ENCODE data around the gene STXBP1.

DNA sequence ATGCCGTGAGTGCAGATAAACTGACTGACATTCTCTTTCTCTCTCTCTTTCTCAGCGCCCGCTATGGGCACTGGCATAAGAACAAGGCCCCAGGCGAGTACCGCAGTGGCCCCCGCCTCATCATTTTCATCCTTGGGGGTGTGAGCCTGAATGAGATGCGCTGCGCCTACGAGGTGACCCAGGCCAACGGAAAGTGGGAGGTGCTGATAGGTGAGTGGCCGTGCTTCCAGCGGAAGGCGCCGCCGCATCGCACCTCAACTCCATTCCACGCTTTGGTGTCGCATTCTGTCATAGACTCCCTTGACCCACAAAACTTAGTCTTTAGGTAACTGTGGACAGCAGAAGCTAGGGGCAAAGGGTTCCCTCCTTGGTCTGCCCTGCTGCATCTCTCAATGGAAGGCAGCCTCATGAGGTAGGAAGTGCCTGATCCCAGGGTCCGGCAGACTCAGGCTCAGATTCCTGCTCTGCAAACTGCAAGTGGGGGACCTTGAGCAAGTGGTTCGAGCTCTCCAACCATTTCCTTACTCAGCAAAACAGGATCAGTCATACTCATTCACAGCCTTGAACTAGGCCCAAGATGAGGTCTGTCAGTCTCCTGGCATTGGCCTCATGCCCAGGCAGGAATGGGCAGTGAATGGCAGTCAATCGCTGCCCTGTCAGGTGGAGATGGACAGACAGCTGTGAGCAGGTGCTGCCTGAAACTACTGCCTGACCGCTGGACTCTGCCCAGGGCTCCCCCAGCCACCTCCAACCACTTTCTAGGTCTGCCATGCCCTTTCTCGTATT is 70.5 kb downstream of the STXBP1 start:
- TF ChIP-seq, protein P1, sequence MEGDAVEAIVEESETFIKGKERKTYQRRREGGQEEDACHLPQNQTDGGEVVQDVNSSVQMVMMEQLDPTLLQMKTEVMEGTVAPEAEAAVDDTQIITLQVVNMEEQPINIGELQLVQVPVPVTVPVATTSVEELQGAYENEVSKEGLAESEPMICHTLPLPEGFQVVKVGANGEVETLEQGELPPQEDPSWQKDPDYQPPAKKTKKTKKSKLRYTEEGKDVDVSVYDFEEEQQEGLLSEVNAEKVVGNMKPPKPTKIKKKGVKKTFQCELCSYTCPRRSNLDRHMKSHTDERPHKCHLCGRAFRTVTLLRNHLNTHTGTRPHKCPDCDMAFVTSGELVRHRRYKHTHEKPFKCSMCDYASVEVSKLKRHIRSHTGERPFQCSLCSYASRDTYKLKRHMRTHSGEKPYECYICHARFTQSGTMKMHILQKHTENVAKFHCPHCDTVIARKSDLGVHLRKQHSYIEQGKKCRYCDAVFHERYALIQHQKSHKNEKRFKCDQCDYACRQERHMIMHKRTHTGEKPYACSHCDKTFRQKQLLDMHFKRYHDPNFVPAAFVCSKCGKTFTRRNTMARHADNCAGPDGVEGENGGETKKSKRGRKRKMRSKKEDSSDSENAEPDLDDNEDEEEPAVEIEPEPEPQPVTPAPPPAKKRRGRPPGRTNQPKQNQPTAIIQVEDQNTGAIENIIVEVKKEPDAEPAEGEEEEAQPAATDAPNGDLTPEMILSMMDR (IDR thresholded peaks at IDR 0.05; ENCODE audit: insufficient read depth, low read length, poor library complexity, severe bottlenecking), result no peak
- TF ChIP-seq EZH2phosphoT487 (conservative IDR thresholded peaks at IDR 0.05; ENCODE audit: low read length), result no peak
